Astrocyte (in vitro differentiated cells and primary cell): ENCODE data around the gene WDR83.

Experiments used
- EZH2 ChIP-seq: IDR thresholded peaks from 2 replicates; pipeline ENCODE4 v1.6.1; 2012; ENCODE audit warnings: mild to moderate bottlenecking, low read length, inconsistent platforms; ENCODE audit not compliant: insufficient read depth
- TF ChIP-seq, protein P1 (sequence below): IDR thresholded peaks from 2 replicates; pipeline ENCODE4 v1.5.1; 2011; ENCODE audit warnings: low read depth, mild to moderate bottlenecking, inconsistent platforms, low read length, moderate library complexity; ENCODE audit not compliant: insufficient read depth

DNA sequence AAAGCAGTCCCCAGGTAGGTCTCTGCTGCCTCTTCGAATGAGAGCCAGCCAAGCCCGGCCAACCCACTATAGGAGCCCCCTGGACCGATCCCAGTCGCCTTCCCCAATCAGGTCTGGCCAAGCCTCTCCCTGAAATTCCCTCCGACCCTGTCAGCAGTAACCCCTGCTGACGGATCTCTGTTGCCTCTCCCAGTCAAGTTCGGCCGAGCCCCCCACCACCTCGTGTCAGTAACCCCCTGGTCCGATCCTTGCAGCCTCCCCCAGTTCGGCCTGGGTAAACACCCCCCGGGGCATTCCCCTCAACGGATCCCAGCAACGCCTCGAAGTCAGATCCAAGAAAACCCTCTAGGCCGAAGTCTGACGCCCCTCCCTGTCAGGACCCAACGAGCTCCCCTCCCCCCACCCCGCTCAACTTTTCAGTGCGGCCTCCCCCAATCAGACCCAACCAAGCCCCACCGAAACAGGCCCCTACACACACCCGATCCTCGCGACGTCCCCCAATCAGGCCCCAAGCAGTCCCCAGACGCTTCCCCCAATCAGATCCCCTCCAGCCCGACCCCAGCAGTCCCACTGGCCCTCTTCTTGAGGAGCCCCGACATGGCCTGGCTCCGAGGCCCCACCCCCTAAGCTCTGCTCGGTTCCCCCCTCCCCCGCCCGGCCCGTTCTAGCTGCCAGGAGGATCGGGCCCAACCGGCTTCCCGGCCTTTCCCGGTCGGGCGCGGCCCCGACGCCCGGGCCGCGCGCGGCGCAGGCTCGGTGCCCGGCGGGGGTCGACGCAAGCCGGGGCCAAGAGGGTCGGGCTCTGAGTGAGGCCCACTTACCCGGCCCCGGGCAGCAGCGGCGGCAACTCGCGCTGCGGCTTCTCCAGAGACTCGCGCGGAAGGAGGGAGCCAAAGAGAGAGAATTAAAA, 55.3 kb downstream of the WDR83 start:
- TF ChIP-seq, protein P1, sequence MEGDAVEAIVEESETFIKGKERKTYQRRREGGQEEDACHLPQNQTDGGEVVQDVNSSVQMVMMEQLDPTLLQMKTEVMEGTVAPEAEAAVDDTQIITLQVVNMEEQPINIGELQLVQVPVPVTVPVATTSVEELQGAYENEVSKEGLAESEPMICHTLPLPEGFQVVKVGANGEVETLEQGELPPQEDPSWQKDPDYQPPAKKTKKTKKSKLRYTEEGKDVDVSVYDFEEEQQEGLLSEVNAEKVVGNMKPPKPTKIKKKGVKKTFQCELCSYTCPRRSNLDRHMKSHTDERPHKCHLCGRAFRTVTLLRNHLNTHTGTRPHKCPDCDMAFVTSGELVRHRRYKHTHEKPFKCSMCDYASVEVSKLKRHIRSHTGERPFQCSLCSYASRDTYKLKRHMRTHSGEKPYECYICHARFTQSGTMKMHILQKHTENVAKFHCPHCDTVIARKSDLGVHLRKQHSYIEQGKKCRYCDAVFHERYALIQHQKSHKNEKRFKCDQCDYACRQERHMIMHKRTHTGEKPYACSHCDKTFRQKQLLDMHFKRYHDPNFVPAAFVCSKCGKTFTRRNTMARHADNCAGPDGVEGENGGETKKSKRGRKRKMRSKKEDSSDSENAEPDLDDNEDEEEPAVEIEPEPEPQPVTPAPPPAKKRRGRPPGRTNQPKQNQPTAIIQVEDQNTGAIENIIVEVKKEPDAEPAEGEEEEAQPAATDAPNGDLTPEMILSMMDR: no peak
- TF ChIP-seq EZH2: no peak
